GM19397 (cell line): ENCODE data around the gene STK24.

Experiments used
- ATAC-seq: cut with Tn5 transposase; IDR thresholded peaks from one replicate; pipeline ENCODE4 v1.9.1; 2021; ENCODE audit warnings: mild to moderate bottlenecking, moderate library complexity; ENCODE audit not compliant: unreplicated experiment

Gene STK24

GRCh38 chr13:98440390-98441055 lies 136.4 kb downstream of the STK24 start:
- no peak for ATAC-seq

- ATAC-seq = no peak
Observed at GRCh38 chr13:98439896-98440295, 137.0 kb downstream of the STK24 start.

- no peak for ATAC-seq
Observed at GRCh38 chr13:98439126-98439828, 137.6 kb downstream of the STK24 start.

GRCh38 chr13:98438246-98439125 lies 138.4 kb downstream of the STK24 start:
- ATAC-seq = no peak

- ATAC-seq = no peak
Observed at GRCh38 chr13:98436233-98436910, 140.5 kb downstream of the STK24 start.

GRCh38 chr13:98435376-98435775 lies 141.5 kb downstream of the STK24 start:
- ATAC-seq = no peak

- ATAC-seq = no peak
Observed at GRCh38 chr13:98434060-98434459, 142.8 kb downstream of the STK24 start.

- ATAC-seq = no peak
Observed at GRCh38 chr13:98433654-98434053, 143.3 kb downstream of the STK24 start.

GRCh38 chr13:98432638-98433037 lies 144.3 kb downstream of the STK24 start:
- ATAC-seq = no peak

GRCh38 chr13:98429977-98430736 lies 146.8 kb downstream of the STK24 start:
- ATAC-seq = no peak

GRCh38 chr13:98429531-98429930 lies 147.4 kb downstream of the STK24 start:
- no peak for ATAC-seq

GRCh38 chr13:98429081-98429480 lies 147.8 kb downstream of the STK24 start:
- no peak for ATAC-seq

- no peak for ATAC-seq
Observed at GRCh38 chr13:98428256-98428966, 148.5 kb downstream of the STK24 start.

GRCh38 chr13:98427331-98427995 lies 149.4 kb downstream of the STK24 start:
- no peak for ATAC-seq

GRCh38 chr13:98423417-98423816 lies 153.5 kb downstream of the STK24 start:
- ATAC-seq = no peak

GRCh38 chr13:98422046-98422445 lies 154.9 kb downstream of the STK24 start:
- no peak for ATAC-seq

GRCh38 chr13:98420554-98421175 lies 156.2 kb downstream of the STK24 start:
- no peak for ATAC-seq

- ATAC-seq = no peak
Observed at GRCh38 chr13:98419786-98420553, 156.9 kb downstream of the STK24 start.
